ENCODE results near the gene ORMDL2. TPM values are rescaled to one million over a fixed set of nuclear protein-coding genes. Genes with fewer than 3 reads are reported as not detected.

The ORMDL2 gene
- total and polyA plus RNA-seq, 10 of the 15 experiments (the other 5 are each of a cell fraction or from before 2014, with no cell fraction given), result 15.0 to 135 (median 33.9) TPM

- TF ChIP-seq PRDM15 (CRISPR knock-in tag; IDR thresholded peaks at IDR 0.05) (no peak), RAD51 (IDR thresholded peaks at IDR 0.05) (no peak), MYB (IDR thresholded peaks at IDR 0.05; ENCODE audit: borderline replicate concordance, low read depth, low read length) (no peak), ZNF24 (IDR thresholded peaks at IDR 0.05) (no peak), MEF2B (IDR thresholded peaks at IDR 0.05; ENCODE audit: partially characterized antibody, poor library complexity, severe bottlenecking) (peak; percentile 27), BHLHE40 (IDR thresholded peaks at IDR 0.05; ENCODE audit: borderline replicate concordance in 1 of 2, low read depth in 2 of 2, low read length in 1 of 2) (no peak), NFIC (IDR thresholded peaks at IDR 0.05; ENCODE audit: low read depth, low read length) (peak; percentile 18; the same call in 1 of the 2 replicates)
- TF ChIP-seq, protein P1, sequence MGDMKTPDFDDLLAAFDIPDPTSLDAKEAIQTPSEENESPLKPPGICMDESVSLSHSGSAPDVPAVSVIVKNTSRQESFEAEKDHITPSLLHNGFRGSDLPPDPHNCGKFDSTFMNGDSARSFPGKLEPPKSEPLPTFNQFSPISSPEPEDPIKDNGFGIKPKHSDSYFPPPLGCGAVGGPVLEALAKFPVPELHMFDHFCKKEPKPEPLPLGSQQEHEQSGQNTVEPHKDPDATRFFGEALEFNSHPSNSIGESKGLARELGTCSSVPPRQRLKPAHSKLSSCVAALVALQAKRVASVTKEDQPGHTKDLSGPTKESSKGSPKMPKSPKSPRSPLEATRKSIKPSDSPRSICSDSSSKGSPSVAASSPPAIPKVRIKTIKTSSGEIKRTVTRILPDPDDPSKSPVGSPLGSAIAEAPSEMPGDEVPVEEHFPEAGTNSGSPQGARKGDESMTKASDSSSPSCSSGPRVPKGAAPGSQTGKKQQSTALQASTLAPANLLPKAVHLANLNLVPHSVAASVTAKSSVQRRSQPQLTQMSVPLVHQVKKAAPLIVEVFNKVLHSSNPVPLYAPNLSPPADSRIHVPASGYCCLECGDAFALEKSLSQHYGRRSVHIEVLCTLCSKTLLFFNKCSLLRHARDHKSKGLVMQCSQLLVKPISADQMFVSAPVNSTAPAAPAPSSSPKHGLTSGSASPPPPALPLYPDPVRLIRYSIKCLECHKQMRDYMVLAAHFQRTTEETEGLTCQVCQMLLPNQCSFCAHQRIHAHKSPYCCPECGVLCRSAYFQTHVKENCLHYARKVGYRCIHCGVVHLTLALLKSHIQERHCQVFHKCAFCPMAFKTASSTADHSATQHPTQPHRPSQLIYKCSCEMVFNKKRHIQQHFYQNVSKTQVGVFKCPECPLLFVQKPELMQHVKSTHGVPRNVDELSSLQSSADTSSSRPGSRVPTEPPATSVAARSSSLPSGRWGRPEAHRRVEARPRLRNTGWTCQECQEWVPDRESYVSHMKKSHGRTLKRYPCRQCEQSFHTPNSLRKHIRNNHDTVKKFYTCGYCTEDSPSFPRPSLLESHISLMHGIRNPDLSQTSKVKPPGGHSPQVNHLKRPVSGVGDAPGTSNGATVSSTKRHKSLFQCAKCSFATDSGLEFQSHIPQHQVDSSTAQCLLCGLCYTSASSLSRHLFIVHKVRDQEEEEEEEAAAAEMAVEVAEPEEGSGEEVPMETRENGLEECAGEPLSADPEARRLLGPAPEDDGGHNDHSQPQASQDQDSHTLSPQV (IDR thresholded peaks at IDR 0.05), result no peak
- TF ChIP-seq, protein P2, sequence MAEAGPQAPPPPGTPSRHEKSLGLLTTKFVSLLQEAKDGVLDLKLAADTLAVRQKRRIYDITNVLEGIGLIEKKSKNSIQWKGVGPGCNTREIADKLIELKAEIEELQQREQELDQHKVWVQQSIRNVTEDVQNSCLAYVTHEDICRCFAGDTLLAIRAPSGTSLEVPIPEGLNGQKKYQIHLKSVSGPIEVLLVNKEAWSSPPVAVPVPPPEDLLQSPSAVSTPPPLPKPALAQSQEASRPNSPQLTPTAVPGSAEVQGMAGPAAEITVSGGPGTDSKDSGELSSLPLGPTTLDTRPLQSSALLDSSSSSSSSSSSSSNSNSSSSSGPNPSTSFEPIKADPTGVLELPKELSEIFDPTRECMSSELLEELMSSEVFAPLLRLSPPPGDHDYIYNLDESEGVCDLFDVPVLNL (IDR thresholded peaks at IDR 0.05; ENCODE audit: low read depth, low read length), result no peak
- TF ChIP-seq, protein P3, sequence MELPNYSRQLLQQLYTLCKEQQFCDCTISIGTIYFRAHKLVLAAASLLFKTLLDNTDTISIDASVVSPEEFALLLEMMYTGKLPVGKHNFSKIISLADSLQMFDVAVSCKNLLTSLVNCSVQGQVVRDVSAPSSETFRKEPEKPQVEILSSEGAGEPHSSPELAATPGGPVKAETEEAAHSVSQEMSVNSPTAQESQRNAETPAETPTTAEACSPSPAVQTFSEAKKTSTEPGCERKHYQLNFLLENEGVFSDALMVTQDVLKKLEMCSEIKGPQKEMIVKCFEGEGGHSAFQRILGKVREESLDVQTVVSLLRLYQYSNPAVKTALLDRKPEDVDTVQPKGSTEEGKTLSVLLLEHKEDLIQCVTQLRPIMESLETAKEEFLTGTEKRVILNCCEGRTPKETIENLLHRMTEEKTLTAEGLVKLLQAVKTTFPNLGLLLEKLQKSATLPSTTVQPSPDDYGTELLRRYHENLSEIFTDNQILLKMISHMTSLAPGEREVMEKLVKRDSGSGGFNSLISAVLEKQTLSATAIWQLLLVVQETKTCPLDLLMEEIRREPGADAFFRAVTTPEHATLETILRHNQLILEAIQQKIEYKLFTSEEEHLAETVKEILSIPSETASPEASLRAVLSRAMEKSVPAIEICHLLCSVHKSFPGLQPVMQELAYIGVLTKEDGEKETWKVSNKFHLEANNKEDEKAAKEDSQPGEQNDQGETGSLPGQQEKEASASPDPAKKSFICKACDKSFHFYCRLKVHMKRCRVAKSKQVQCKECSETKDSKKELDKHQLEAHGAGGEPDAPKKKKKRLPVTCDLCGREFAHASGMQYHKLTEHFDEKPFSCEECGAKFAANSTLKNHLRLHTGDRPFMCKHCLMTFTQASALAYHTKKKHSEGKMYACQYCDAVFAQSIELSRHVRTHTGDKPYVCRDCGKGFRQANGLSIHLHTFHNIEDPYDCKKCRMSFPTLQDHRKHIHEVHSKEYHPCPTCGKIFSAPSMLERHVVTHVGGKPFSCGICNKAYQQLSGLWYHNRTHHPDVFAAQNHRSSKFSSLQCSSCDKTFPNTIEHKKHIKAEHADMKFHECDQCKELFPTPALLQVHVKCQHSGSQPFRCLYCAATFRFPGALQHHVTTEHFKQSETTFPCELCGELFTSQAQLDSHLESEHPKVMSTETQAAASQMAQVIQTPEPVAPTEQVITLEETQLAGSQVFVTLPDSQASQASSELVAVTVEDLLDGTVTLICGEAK (IDR thresholded peaks at IDR 0.05; ENCODE audit: borderline replicate concordance), result no peak
Measured at GRCh38 chr12:55816881-55817344, 928 bp upstream of the ORMDL2 start (continued).

All from GM12878 (cell line).